Left lung (tissue), 10 donors: Measurements from ENCODE around the gene DNMT3B. TPM values are rescaled to one million over a fixed set of nuclear protein-coding genes. Genes with fewer than 3 reads are reported as not detected.

ENCODE experiments used
- ATAC-seq: fragments of 200-7000 bp; cut with Tn5 transposase; one replicate; pipeline ENCODE4 v1.9.1; 2020; ENCODE audit warnings: moderate library complexity
- DNase-seq, 4 donors: peaks; one replicate each; pipeline ENCODE4 v3.0.0-alpha.2; 2013 to 2020
- H3K27ac ChIP-seq, 2 donors: fragments of 200-600 bp; sonication (generic) in 1 of 2; one replicate each; pipeline versions ENCODE4 v1.5.0 to v1.8.0; 2020 to 2021
- H3K27me3 ChIP-seq, 2 donors: fragments of 200-600 bp; sonication (generic) in 1 of 2; one replicate each; pipeline versions ENCODE4 v1.5.0 to v1.8.0; 2020 to 2021
- H3K36me3 ChIP-seq, 2 donors: fragments of 200-600 bp; sonication (generic) in 1 of 2; one replicate each; pipeline versions ENCODE4 v1.5.0 to v1.8.0; 2020 to 2021
- H3K4me1 ChIP-seq, 2 donors: fragments of 200-600 bp; one replicate each; pipeline ENCODE4 v1.8.0; 2021
- H3K4me3 ChIP-seq, 2 donors: fragments of 200-600 bp; sonication (generic) in 1 of 2; one replicate each; pipeline versions ENCODE4 v1.5.0 to v1.8.0; 2020 to 2021; ENCODE audit warnings: mild to moderate bottlenecking in 1 of 2
- H3K9me3 ChIP-seq, 2 donors: fragments of 200-600 bp; sonication (generic) in 1 of 2; one replicate each; pipeline versions ENCODE4 v1.5.0 to v1.8.0; 2020 to 2021
- intact Hi-C, 2 donors: fragments of 100-400 bp; cut with DNase I; formaldehyde crosslinking; loops; one replicate each; pipeline versions ENCODE4 v1.11.2 to v1.14.2; 2022
- polyA plus RNA-seq, 6 donors: library from polyadenylated mRNA; unstranded; fragments of 120-200 nt; gene quantifications; one replicate each; pipeline ENCODE4 v1.2.1, GENCODE V29; 2013; ENCODE audit not compliant: insufficient read length in 6 of 6
- total RNA-seq, 2 donors: library from RNA; stranded (reverse); fragmentation: NEBNext Ultra II Directional; extraction: Animal tissue kit (Norgen Biotek cat#: 25700); gene quantifications; one replicate each; pipeline ENCODE4 v1.2.1, GENCODE V29; 2021
- TF ChIP-seq, protein P1 (sequence below), 2 donors: fragments of 200-600 bp; sonication (generic) in 1 of 2; IDR thresholded peaks; one replicate each; pipeline versions ENCODE4 v1.5.0 to v1.8.0; 2021; ENCODE audit warnings: antibody characterized with exemption in 2 of 2
- donor health status: DM: no; HTN: yes; CAD: no.
- donor health status: DM: no; HTN: no; CAD: no.

The DNMT3B gene
- total and polyA plus RNA-seq, 8 donors: 0.86 to 8.3 (median 6.4) TPM

GRCh38 chr20:32803092-32803491, 40.9 kb downstream of the DNMT3B start:
- no peaks in the 10 kb centered on the region for H3K27me3 ChIP-seq
- ATAC-seq (no peak), DNase-seq (no peak)
- peaks cover 0 to 5% of the 10 kb centered on the region in 2 donors for H3K36me3 ChIP-seq
- H3K4me1 ChIP-seq: no peaks in the 10 kb centered on the region
- no peaks in the 10 kb centered on the region for H3K9me3 ChIP-seq
- H3K27ac ChIP-seq: no peak overlapping the region
- no peak overlapping the region for H3K4me3 ChIP-seq
- TF ChIP-seq, protein P1, sequence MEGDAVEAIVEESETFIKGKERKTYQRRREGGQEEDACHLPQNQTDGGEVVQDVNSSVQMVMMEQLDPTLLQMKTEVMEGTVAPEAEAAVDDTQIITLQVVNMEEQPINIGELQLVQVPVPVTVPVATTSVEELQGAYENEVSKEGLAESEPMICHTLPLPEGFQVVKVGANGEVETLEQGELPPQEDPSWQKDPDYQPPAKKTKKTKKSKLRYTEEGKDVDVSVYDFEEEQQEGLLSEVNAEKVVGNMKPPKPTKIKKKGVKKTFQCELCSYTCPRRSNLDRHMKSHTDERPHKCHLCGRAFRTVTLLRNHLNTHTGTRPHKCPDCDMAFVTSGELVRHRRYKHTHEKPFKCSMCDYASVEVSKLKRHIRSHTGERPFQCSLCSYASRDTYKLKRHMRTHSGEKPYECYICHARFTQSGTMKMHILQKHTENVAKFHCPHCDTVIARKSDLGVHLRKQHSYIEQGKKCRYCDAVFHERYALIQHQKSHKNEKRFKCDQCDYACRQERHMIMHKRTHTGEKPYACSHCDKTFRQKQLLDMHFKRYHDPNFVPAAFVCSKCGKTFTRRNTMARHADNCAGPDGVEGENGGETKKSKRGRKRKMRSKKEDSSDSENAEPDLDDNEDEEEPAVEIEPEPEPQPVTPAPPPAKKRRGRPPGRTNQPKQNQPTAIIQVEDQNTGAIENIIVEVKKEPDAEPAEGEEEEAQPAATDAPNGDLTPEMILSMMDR (IDR thresholded peaks at IDR 0.05): no peak
- intact Hi-C loops: no loop called here

DNA sequence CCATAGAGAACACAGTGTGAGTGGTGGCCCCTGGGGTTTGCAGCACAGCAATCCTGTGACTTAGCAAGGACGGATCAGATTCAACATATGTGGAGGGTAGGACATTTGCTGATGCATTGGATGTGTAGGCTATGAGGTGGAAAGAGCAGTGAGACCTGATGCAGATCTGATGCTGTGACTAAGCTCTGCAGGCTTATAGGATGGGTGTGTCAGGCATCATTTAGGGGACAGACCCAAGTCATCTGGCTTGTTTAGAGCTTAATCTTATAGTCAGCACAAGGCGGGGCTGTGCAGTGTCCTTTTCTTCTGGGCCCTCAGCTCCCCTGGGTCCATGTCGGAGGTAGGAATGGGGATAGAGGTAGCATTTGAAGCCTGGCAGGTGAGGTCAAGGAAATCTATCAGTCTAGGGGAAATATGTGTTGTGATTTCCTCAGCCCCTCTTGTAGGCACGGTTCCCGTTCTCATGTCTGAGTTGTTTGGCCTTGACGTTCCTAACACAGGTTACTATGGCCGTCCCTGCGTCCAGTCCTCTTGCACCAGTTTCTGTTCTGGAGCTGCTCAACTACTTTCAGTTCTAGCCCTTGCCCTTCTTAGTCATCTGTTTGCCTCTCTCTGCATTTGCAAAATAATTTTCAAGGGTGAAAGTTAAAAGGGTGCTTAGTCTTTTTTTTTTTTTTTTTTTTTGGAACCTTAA, 42.0 kb downstream of the DNMT3B start:
- TF ChIP-seq, protein P1 (IDR thresholded peaks at IDR 0.05): no peak
- intact Hi-C loops: no loop called here
- ATAC-seq: no peak
- no peak for DNase-seq
- Histone ChIP-seq H3K27me3 (no peaks in the 10 kb centered on the region), H3K27ac (no peak overlapping the region), H3K9me3 (no peaks in the 10 kb centered on the region), H3K36me3 (peaks cover 0 to 5% of the 10 kb centered on the region in 2 donors), H3K4me3 (no peak overlapping the region), H3K4me1 (no peaks in the 10 kb centered on the region)

GRCh38 chr20:32804817-32805216, 42.6 kb downstream of the DNMT3B start:
- Histone ChIP-seq H3K27me3 (no peaks in the 10 kb centered on the region), H3K4me3 (no peak overlapping the region), H3K36me3 (peaks cover 0 to 5% of the 10 kb centered on the region in 2 donors), H3K4me1 (no peaks in the 10 kb centered on the region), H3K9me3 (no peaks in the 10 kb centered on the region), H3K27ac (no peak overlapping the region)
- ATAC-seq (no peak), DNase-seq (no peak)
- TF ChIP-seq, protein P1 (IDR thresholded peaks at IDR 0.05): no peak
- intact Hi-C loops: no loop called here

DNA sequence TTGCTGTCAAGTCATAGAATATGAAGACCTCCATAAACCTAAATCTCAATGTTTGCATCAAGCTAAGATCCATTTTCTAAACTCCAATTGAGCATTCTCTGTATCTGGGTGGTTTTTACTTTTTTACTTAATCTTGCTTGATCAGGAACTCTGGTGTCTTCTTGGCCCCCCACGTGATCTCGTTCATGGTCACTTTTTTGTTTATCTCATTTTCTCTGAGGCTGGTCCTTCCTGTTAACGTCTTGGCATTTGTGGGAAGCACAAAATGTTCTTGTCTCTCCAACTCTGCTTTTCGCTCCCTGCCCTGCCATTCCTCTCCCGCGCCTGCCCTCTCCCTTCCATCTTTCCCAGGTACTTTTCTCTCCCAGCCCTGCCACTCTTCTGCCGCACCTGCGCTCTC, 43.5 kb downstream of the DNMT3B start:
- DNase-seq: no peak
- Histone ChIP-seq H3K4me1 (no peaks in the 10 kb centered on the region), H3K27ac (no peak overlapping the region), H3K9me3 (no peaks in the 10 kb centered on the region), H3K36me3 (peaks cover 0 to 2% of the 10 kb centered on the region in 2 donors), H3K27me3 (no peaks in the 10 kb centered on the region), H3K4me3 (no peak overlapping the region)
- intact Hi-C loops: no loop called here
- TF ChIP-seq, protein P1 (IDR thresholded peaks at IDR 0.05): no peak
- no peak for ATAC-seq

DNA sequence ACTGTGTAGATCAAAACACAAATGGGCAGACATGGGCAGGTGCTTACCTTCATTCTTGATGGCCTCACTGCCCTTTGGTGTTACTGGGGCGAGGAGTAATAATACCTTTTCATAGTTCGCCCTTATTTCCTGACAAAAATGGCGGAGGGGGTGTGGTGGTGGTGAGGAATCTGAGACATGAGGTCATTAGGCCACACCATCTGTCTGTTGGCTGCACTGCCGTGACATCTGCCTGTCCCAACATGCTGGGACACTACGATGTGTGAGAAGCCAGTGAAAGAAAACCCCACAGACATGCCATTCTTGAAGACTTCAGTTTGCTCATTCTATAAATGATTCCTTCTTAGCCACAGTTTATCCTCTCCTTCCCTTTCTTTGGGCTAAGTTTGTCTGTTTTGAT, 44.2 kb downstream of the DNMT3B start:
- intact Hi-C loops: no loop called here
- H3K36me3 ChIP-seq: no peaks in the 10 kb centered on the region
- H3K9me3 ChIP-seq: no peaks in the 10 kb centered on the region
- TF ChIP-seq, protein P1 (IDR thresholded peaks at IDR 0.05): no peak
- no peak overlapping the region for H3K4me3 ChIP-seq
- H3K4me1 ChIP-seq: no peaks in the 10 kb centered on the region
- H3K27me3 ChIP-seq: no peaks in the 10 kb centered on the region
- no peak for ATAC-seq
- H3K27ac ChIP-seq: no peak overlapping the region
- no peak for DNase-seq
